Type B pancreatic cell (in vitro differentiated cells): ENCODE measurements around the gene CRNKL1. TPM values are rescaled to one million over a fixed set of nuclear protein-coding genes. Genes with fewer than 3 reads are reported as not detected.
A peak's percentile ranks its signal among the peaks of the same experiment; 100 is the strongest.

ENCODE experiments used
- DNase-seq: peaks from one replicate; pipeline ENCODE4 v3.0.0; 2021; ENCODE audit warnings: mixed read lengths; ENCODE audit not compliant: unreplicated experiment; ENCODE audit errors: extremely low spot score
- H3K27ac Mint-ChIP-seq: 2 replicates; pipeline ENCODE4 v1.8.0; 2021; ENCODE audit warnings: mild to moderate bottlenecking, mixed read lengths
- H3K27me3 Mint-ChIP-seq: 2 replicates; pipeline ENCODE4 v1.8.0; 2021; ENCODE audit warnings: mixed read lengths
- H3K36me3 Mint-ChIP-seq: 2 replicates; pipeline ENCODE4 v1.8.0; 2021; ENCODE audit warnings: mixed read lengths
- H3K4me1 Mint-ChIP-seq: one replicate; pipeline ENCODE4 v1.8.0; 2021; ENCODE audit warnings: mixed read lengths; ENCODE audit not compliant: unreplicated experiment
- H3K4me3 Mint-ChIP-seq: 2 replicates; pipeline ENCODE4 v1.8.0; 2021; ENCODE audit warnings: mild to moderate bottlenecking, mixed read lengths
- H3K9me3 Mint-ChIP-seq: 2 replicates; pipeline ENCODE4 v1.8.0; 2021; ENCODE audit warnings: mixed read lengths
- CTCF ChIP-seq: fragments of 200-600 bp; sonication (generic); conservative IDR thresholded peaks from 2 replicates; pipeline ENCODE4 v1.5.0; 2021; ENCODE audit warnings: antibody characterized with exemption, mild to moderate bottlenecking
- total RNA-seq: library from RNA; stranded (reverse); gene quantifications from 2 replicates; pipeline ENCODE4 v1.2.1, GENCODE V29; 2021; ENCODE audit warnings: low replicate concordance

Gene CRNKL1
- total RNA-seq, 1 donor from 2014 or later = 25.1 TPM

- Mint-ChIP-seq H3K4me3 (no peak overlapping the region), H3K36me3 (peaks cover 34% of the 10 kb centered on the region), H3K4me1 (no peaks in the 10 kb centered on the region), H3K9me3 (no peaks in the 10 kb centered on the region), H3K27me3 (no peaks in the 10 kb centered on the region), H3K27ac (no peak overlapping the region)
- no peak for DNase-seq
- TF ChIP-seq CTCF = no peak
Observed at GRCh38 chr20:20031790-20032189, 20.5 kb downstream of the CRNKL1 start.

GRCh38 chr20:20027284-20027683, 25.0 kb downstream of the CRNKL1 start:
- Mint-ChIP-seq H3K4me3 (no peak overlapping the region), H3K9me3 (no peaks in the 10 kb centered on the region), H3K36me3 (peaks cover 24% of the 10 kb centered on the region), H3K4me1 (peaks cover 5% of the 10 kb centered on the region), H3K27me3 (no peaks in the 10 kb centered on the region), H3K27ac (no peak overlapping the region)
- no peak for DNase-seq
- TF ChIP-seq CTCF = no peak

- Mint-ChIP-seq H3K27ac (peak overlapping the region; percentile 31), H3K27me3 (no peaks in the 10 kb centered on the region), H3K36me3 (peaks cover 31% of the 10 kb centered on the region), H3K4me3 (no peak overlapping the region), H3K4me1 (peaks cover 23% of the 10 kb centered on the region), H3K9me3 (no peaks in the 10 kb centered on the region)
- DNase-seq = no peak
- no peak for TF ChIP-seq CTCF
Observed at GRCh38 chr20:20024942-20025341, 27.3 kb downstream of the CRNKL1 start.

- Mint-ChIP-seq H3K36me3 (peaks cover 27% of the 10 kb centered on the region), H3K4me1 (peaks cover 34% of the 10 kb centered on the region), H3K27ac (no peak overlapping the region), H3K9me3 (no peaks in the 10 kb centered on the region), H3K4me3 (no peak overlapping the region), H3K27me3 (no peaks in the 10 kb centered on the region)
- no peak for DNase-seq
- TF ChIP-seq CTCF = no peak
Observed at GRCh38 chr20:20023395-20023794, 28.9 kb downstream of the CRNKL1 start.

- no peaks in the 10 kb centered on the region for H3K27me3 Mint-ChIP-seq
- H3K4me1 Mint-ChIP-seq = peaks cover 41% of the 10 kb centered on the region
- peaks cover 24% of the 10 kb centered on the region for H3K36me3 Mint-ChIP-seq
- DNase-seq = no peak
- H3K27ac Mint-ChIP-seq = no peak overlapping the region
- no peak overlapping the region for H3K4me3 Mint-ChIP-seq
- no peaks in the 10 kb centered on the region for H3K9me3 Mint-ChIP-seq
- TF ChIP-seq CTCF = no peak
Observed at GRCh38 chr20:20022498-20022897, 29.8 kb downstream of the CRNKL1 start.

GRCh38 chr20:20021835-20022234, 30.4 kb downstream of the CRNKL1 start:
- no peak for TF ChIP-seq CTCF
- DNase-seq = no peak
- peak overlapping the region; percentile 37 for H3K27ac Mint-ChIP-seq
- no peaks in the 10 kb centered on the region for H3K9me3 Mint-ChIP-seq
- peaks cover 44% of the 10 kb centered on the region for H3K4me1 Mint-ChIP-seq
- peaks cover 24% of the 10 kb centered on the region for H3K36me3 Mint-ChIP-seq
- H3K4me3 Mint-ChIP-seq = peak overlapping the region; percentile 3
- no peaks in the 10 kb centered on the region for H3K27me3 Mint-ChIP-seq
